Measurements from ENCODE around the gene CCDC124.

Gene CCDC124

GRCh38 chr19:17944301-17944700, 11.5 kb downstream of the CCDC124 start:
- Mint-ChIP-seq H3K27ac (no peak overlapping the region), H3K4me3 (no peak overlapping the region), H3K36me3 (ENCODE audit: low read depth) (peaks cover 45% of the 10 kb centered on the region), H3K4me1 (ENCODE audit: low read depth) (peaks cover 24% of the 10 kb centered on the region), H3K9me3 (no peaks in the 10 kb centered on the region), H3K27me3 (peaks cover 7% of the 10 kb centered on the region)
- DNase-seq = no peak

- H3K4me1 Mint-ChIP-seq (ENCODE audit: low read depth) = peaks cover 48% of the 10 kb centered on the region
- peaks cover 33% of the 10 kb centered on the region for H3K27me3 Mint-ChIP-seq
- no peaks in the 10 kb centered on the region for H3K9me3 Mint-ChIP-seq
- H3K27ac Mint-ChIP-seq = peak overlapping the region; percentile 94
- peaks cover 21% of the 10 kb centered on the region for H3K36me3 Mint-ChIP-seq (ENCODE audit: low read depth)
- peak; percentile 43 for DNase-seq
- peak overlapping the region; percentile 75 for H3K4me3 Mint-ChIP-seq
Observed at GRCh38 chr19:17946965-17947784, 14.4 kb downstream of the CCDC124 start.

- Mint-ChIP-seq H3K27me3 (peaks cover 41% of the 10 kb centered on the region), H3K27ac (no peak overlapping the region), H3K36me3 (ENCODE audit: low read depth) (peaks cover 16% of the 10 kb centered on the region), H3K4me1 (ENCODE audit: low read depth) (peaks cover 53% of the 10 kb centered on the region), H3K4me3 (peak overlapping the region; percentile 57), H3K9me3 (no peaks in the 10 kb centered on the region)
- peak; percentile 96 for DNase-seq
Observed at GRCh38 chr19:17947815-17948513, 15.1 kb downstream of the CCDC124 start.

- Mint-ChIP-seq H3K36me3 (ENCODE audit: low read depth) (peaks cover 14% of the 10 kb centered on the region), H3K27ac (no peak overlapping the region), H3K9me3 (no peaks in the 10 kb centered on the region), H3K27me3 (peaks cover 47% of the 10 kb centered on the region), H3K4me3 (peak overlapping the region; percentile 57), H3K4me1 (ENCODE audit: low read depth) (peaks cover 54% of the 10 kb centered on the region)
- no peak for DNase-seq
Observed at GRCh38 chr19:17948514-17948900, 15.7 kb downstream of the CCDC124 start.

- Mint-ChIP-seq H3K27me3 (peaks cover 54% of the 10 kb centered on the region), H3K27ac (peak overlapping the region; percentile 51), H3K36me3 (ENCODE audit: low read depth) (peaks cover 7% of the 10 kb centered on the region), H3K4me3 (peak overlapping the region; percentile 57), H3K4me1 (ENCODE audit: low read depth) (peaks cover 54% of the 10 kb centered on the region), H3K9me3 (no peaks in the 10 kb centered on the region)
- peak; percentile 46 for DNase-seq
Observed at GRCh38 chr19:17948931-17949930, 16.4 kb downstream of the CCDC124 start.

GRCh38 chr19:17949956-17950309, 17.1 kb downstream of the CCDC124 start:
- Mint-ChIP-seq H3K27me3 (peaks cover 61% of the 10 kb centered on the region), H3K27ac (peak overlapping the region; percentile 41), H3K9me3 (no peaks in the 10 kb centered on the region), H3K36me3 (ENCODE audit: low read depth) (peaks cover under 1% of the 10 kb centered on the region), H3K4me3 (peak overlapping the region; percentile 56), H3K4me1 (ENCODE audit: low read depth) (peaks cover 54% of the 10 kb centered on the region)
- peak; percentile 42 for DNase-seq

GRCh38 chr19:17950310-17951156, 17.7 kb downstream of the CCDC124 start:
- Mint-ChIP-seq H3K4me3 (peak overlapping the region; percentile 56), H3K36me3 (ENCODE audit: low read depth) (no peaks in the 10 kb centered on the region), H3K4me1 (ENCODE audit: low read depth) (peaks cover 54% of the 10 kb centered on the region), H3K9me3 (no peaks in the 10 kb centered on the region), H3K27ac (peak overlapping the region; percentile 41), H3K27me3 (peaks cover 61% of the 10 kb centered on the region)
- peak; percentile 54 for DNase-seq

- Mint-ChIP-seq H3K27me3 (peaks cover 68% of the 10 kb centered on the region), H3K36me3 (ENCODE audit: low read depth) (no peaks in the 10 kb centered on the region), H3K9me3 (no peaks in the 10 kb centered on the region), H3K27ac (no peak overlapping the region), H3K4me1 (ENCODE audit: low read depth) (peaks cover 47% of the 10 kb centered on the region), H3K4me3 (no peak overlapping the region)
- no peak for DNase-seq
Observed at GRCh38 chr19:17951157-17951989, 18.6 kb downstream of the CCDC124 start.

- no peak overlapping the region for H3K27ac Mint-ChIP-seq
- H3K9me3 Mint-ChIP-seq = no peaks in the 10 kb centered on the region
- H3K4me3 Mint-ChIP-seq = no peak overlapping the region
- H3K27me3 Mint-ChIP-seq = peaks cover 71% of the 10 kb centered on the region
- H3K4me1 Mint-ChIP-seq (ENCODE audit: low read depth) = peaks cover 40% of the 10 kb centered on the region
- DNase-seq = no peak
- H3K36me3 Mint-ChIP-seq (ENCODE audit: low read depth) = no peaks in the 10 kb centered on the region
Observed at GRCh38 chr19:17951990-17952976, 19.5 kb downstream of the CCDC124 start.

GRCh38 chr19:17953316-17953801, 20.5 kb downstream of the CCDC124 start:
- DNase-seq = no peak
- no peaks in the 10 kb centered on the region for H3K9me3 Mint-ChIP-seq
- no peaks in the 10 kb centered on the region for H3K36me3 Mint-ChIP-seq (ENCODE audit: low read depth)
- no peak overlapping the region for H3K27ac Mint-ChIP-seq
- H3K4me1 Mint-ChIP-seq (ENCODE audit: low read depth) = peaks cover 37% of the 10 kb centered on the region
- H3K27me3 Mint-ChIP-seq = peaks cover 77% of the 10 kb centered on the region
- no peak overlapping the region for H3K4me3 Mint-ChIP-seq

- Mint-ChIP-seq H3K27me3 (peaks cover 74% of the 10 kb centered on the region), H3K9me3 (no peaks in the 10 kb centered on the region), H3K36me3 (ENCODE audit: low read depth) (no peaks in the 10 kb centered on the region), H3K4me3 (no peak overlapping the region), H3K4me1 (ENCODE audit: low read depth) (peaks cover 35% of the 10 kb centered on the region), H3K27ac (no peak overlapping the region)
- no peak for DNase-seq
Observed at GRCh38 chr19:17953869-17954268, 21.1 kb downstream of the CCDC124 start.

GRCh38 chr19:17954401-17954800, 21.6 kb downstream of the CCDC124 start:
- DNase-seq = no peak
- Mint-ChIP-seq H3K36me3 (ENCODE audit: low read depth) (no peaks in the 10 kb centered on the region), H3K27ac (no peak overlapping the region), H3K27me3 (peaks cover 69% of the 10 kb centered on the region), H3K4me1 (ENCODE audit: low read depth) (peaks cover 29% of the 10 kb centered on the region), H3K4me3 (no peak overlapping the region), H3K9me3 (no peaks in the 10 kb centered on the region)
